HL-60 (cell line): ENCODE results near the gene DPY30.

Experiments
- CTCF ChIP-seq: IDR thresholded peaks from one replicate; pipeline ENCODE4 v1.5.1; 2011; ENCODE audit warnings: low read length, control low read depth, inconsistent platforms; ENCODE audit not compliant: insufficient read depth
- GABPA ChIP-seq: IDR thresholded peaks from 2 replicates; pipeline ENCODE4 v1.6.1; 2012; ENCODE audit warnings: low read depth
- POLR2AphosphoS5 ChIP-seq: IDR thresholded peaks from 2 replicates; pipeline ENCODE4 v1.6.1; 2012; ENCODE audit warnings: low read depth
- REST ChIP-seq: IDR thresholded peaks from 2 replicates; pipeline ENCODE4 v1.6.1; 2012; ENCODE audit warnings: low read depth; ENCODE audit not compliant: insufficient replicate concordance
- SPI1 ChIP-seq: IDR thresholded peaks from 2 replicates; pipeline ENCODE4 v1.6.1; 2012; ENCODE audit warnings: low read depth, mild to moderate bottlenecking, borderline replicate concordance

- TF ChIP-seq CTCF (no peak), REST (no peak), POLR2AphosphoS5 (no peak), GABPA (no peak), SPI1 (no peak)
Measured at GRCh38 chr2:32051836-32052439, 12.3 kb upstream of the DPY30 start.
